SKM-1 treated with dmso at 0.1 percent for 144 hours (cell line): ENCODE measurements around the gene INAFM2.

Experiments used
- DNase-seq: peaks from one replicate; lab custom pipeline; 2025; ENCODE audit not compliant: unreplicated experiment; lab: John Stamatoyannopoulos, UW

INAFM2 gene

GRCh38 chr15:40287505-40287904 is 36.0 kb upstream of the INAFM2 start:
- DNase-seq = no peak

DNA sequence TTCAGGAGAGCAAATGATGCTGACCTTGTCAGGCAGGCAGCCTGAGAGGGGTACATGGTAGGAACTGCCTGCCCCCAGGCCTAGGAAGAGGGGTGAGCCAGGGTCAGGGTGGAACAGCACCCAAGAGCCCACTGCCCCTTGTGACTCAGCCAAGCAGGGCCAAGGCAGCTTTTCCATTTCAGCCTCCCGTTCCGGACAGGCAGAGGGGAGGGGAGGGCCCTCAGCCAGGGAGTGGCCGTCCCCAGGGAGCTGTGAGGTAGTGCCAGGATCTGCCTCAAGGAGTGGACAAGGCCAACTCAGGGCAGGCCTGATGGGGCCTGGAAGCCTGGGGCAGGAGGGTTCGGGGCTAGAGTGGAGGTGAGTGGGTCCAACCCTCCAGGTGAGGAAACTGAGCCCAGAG is 35.5 kb upstream of the INAFM2 start:
- no peak for DNase-seq

GRCh38 chr15:40289140-40289775 is 34.2 kb upstream of the INAFM2 start:
- no peak for DNase-seq

- DNase-seq = no peak
These were observed 33.0 kb upstream of the INAFM2 start for GRCh38 chr15:40290545-40290917.

- no peak for DNase-seq
These were observed 32.4 kb upstream of the INAFM2 start for GRCh38 chr15:40290918-40291574.

- no peak for DNase-seq
These were observed 31.2 kb upstream of the INAFM2 start for GRCh38 chr15:40292246-40292645.

- no peak for DNase-seq
These were observed 30.5 kb upstream of the INAFM2 start for GRCh38 chr15:40293006-40293405.

- no peak for DNase-seq
These were observed 29.3 kb upstream of the INAFM2 start for GRCh38 chr15:40293905-40294895.

GRCh38 chr15:40295297-40295696 is 28.2 kb upstream of the INAFM2 start:
- DNase-seq = no peak

DNA sequence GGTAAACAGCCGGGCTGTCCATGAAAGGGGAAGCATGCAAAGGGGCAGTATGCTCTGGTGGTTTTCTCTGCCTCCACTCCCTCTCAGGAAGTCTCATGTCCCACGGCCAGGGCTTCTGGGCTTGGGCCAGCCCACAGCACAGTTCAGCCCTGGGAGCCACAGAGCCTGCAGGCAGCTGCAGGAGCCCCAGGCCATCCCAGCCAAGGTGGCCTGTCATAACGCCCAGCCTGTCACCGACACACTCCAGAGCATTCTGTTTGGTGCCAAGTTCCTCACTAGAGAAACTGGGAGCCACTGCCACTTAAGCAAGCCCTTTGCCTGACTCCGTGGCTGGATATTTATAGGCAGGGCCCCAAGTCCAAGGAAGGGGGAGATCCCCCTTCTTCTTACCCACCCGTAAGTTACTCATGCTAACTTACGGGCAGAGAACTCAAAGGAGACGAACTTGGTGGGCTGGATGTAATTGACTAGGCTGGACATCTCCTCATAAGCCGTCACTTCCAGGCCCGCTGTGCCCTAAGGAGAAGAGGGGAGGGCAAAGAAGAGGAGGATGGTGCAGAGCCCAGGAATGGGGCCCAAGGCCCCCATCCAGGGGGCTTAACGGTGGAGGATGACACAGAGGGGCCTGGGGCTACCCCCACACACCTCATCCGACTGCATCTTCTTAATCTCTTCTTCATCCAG is 27.5 kb upstream of the INAFM2 start:
- no peak for DNase-seq

- no peak for DNase-seq
These were observed 26.8 kb upstream of the INAFM2 start for GRCh38 chr15:40296561-40297230.

DNA sequence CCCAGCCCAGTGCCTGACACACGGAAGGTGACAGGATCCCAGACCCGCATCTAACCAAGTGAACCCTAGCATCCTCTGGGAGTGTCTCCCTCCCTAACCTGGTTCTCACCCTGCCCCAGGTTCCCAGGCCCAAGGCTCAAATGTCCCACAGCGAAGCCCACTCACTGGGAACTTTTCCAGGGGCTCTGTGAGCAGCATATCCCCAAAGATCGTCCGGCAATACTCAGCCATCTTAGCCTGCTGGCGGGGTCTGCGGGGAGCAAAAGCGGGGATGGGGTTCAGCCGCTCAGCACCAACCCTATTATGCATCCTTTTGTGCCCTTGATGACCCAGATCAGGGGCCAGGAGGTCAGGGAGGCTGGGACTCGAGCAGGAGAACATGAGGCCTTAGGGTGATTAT is 26.1 kb upstream of the INAFM2 start:
- DNase-seq = no peak

DNA sequence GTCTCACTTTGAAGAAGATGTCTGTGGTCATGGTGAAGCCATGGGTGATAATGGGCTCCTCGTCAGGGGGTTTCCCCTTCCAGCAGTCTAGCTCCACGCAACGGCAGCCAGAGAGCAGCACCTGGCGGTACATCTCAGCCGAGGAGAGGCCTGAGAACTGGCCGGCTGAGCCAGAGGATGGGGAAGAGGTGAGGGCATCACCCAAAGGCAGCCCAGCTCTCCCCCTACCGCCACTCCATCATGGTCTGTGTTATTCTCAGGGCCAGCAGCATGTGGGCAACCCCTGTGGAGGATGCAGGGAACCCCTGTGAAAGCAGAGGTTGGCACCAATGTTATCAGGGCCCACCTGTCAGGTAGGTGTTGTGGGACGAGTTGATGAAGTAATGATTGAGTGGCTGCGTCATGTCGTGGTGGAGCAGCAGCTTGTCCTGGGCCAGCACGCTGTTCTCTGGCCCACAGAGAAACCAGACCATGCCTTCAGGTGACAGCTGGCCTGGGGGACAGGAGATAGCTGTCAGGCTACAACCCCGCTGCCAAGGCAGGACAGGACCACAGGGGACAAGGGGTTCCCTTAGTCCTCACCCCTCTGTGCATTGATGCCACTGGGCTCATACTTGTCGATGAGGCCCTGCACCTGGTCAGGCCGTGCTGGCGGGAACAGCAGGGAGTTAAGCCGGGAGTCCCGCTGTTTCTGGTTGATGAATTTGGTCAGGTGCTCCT is 25.1 kb upstream of the INAFM2 start:
- DNase-seq = no peak

- DNase-seq = no peak
These were observed 23.1 kb upstream of the INAFM2 start for GRCh38 chr15:40300367-40300766.

DNA sequence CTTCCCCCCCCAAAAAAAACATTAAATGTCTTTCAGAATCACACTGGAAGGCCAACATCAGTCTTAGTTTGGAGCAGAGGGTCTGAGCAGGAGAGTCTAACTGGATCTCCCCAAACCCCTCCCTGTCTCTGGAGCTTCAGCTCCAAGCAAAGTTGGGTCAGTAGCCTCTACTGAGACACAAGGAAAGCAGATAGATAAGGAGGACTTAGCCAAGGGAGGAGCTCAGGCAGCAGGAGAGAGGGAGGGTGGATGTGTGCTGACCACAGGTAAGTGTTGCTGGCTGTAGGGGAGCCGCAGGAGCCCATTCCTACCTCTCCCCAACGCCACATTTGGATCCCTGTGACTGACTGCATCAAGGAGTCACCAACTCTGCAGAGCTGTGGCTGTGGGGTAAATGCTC is 22.7 kb upstream of the INAFM2 start:
- no peak for DNase-seq

DNA sequence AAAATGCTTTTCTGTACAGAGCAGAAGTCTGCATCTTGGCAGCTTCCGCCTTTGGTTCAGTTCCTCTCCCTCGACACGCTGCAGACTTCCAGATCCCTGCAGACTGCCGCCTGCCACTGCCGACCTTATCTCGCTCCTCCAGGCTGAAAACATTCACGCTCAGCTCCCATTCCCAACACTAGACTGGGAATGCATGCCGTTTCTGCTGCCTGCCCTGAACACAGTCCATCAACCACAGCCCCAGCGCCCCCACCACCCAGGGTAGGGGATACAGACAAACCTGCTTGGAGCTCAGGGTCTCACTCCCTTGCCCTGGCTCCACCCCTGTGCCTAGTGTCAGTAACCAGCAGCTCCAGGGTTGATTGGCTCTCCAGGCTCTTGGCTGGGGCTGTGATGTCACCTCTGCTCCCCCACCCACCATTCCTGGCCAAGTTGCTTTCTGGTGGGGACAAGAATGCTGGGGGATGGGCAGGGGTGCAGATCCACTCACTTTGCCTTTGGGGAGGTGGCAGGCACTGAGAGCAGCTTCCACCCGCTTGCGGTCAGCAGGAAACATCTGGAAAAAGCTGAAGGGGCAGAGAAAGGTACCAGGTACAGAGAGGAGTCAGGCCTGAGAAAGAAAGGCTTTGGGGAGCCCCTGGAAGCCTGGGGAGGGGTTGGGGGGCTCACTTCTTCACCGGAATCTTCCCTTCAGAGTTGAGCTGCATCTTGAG is 21.9 kb upstream of the INAFM2 start:
- DNase-seq = no peak

DNA sequence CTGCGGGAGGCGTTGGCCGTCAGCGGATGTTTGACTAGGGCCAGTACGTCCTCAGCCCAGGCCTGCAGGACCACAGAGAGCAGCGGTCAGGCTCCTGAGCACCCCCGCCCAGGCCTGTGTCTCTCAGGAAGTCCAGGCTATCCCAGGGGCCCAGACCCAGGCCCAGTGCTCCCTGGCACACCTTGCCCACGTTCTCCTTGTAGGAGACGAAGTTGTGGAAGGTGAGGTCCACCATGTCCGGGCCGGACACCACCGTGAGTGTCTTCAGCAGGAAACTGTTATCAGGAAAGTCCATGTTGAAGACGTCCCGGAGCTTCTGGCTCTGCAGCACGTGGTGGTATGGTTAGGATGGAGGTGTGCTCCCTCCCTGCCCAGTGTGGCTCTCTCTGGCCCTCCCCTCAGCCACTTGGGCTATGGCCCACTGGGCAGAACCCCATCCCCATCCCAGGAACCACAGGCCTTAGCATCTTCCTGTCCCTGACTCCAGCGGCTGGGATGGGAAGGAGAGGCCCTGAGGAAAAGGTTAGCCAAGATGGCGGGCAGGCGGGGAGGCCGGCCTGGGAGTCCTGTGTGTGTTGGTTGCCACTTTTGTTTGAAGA is 21.1 kb upstream of the INAFM2 start:
- DNase-seq = no peak

- DNase-seq = no peak
These were observed 20.5 kb upstream of the INAFM2 start for GRCh38 chr15:40302981-40303380.

DNA sequence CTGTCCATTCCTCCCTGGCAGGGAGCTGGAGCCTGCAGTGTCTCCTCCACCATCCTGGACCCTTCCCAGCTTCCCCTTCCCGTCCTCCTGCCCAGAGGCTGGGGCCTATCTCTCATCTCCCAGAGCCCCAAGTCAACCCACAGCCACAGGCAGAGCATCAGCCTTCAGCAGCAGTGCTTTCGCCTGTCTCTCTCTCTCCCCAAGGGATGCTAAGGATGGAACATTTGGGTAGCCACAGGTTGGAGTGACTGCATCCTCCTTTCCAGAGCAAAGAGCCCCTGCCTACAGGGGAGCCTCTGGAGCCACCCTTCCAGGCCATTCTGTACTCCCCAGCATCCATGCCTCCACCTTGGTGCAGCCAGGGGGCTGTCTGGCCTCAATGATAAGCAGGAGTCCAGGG is 19.9 kb upstream of the INAFM2 start:
- no peak for DNase-seq
